Measurements from ENCODE around the gene FOXC1.

DNA sequence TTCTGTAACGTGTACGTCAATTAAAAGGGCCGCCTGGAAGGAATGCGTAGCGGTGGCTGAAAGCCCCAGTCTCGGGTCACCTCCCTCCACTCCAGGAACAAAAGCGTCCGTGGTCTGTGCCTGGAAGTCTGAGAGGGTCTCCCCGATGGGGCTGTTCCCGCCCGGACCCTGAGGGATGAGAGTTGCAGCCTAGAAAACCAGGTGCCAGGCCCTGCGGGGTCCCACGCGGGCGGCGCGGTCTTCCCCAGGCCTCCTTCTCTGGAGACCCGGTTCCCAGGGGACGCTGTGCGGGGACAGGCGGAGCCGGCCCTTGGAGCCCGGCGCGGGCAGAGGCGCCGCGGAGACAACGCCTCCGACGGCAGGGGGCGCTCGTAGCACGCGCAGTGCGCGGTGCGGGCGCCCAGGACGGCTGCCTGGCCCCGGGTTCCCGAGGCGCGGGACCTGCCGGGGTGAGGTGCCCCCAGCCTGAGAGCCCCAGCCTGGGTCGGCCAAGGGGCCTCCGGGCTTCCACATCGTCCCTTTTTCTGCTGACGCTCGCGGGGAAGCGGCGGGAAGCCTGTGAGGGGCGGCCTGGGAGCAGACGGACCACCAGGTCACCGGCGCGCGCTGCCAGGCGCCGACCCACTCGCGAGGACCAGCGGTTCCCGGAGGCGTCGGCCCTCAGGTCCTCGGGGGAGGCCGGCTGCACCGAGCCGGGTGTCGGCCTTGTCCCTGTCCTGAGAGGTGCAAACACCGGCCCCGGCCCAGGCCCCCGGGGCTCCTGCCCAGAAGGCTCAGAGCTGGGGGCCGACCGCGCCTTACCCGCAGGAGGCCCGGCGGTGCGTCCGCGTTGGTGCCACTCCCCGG is 5.3 kb upstream of the FOXC1 start:
- TF ChIP-seq, protein P1, sequence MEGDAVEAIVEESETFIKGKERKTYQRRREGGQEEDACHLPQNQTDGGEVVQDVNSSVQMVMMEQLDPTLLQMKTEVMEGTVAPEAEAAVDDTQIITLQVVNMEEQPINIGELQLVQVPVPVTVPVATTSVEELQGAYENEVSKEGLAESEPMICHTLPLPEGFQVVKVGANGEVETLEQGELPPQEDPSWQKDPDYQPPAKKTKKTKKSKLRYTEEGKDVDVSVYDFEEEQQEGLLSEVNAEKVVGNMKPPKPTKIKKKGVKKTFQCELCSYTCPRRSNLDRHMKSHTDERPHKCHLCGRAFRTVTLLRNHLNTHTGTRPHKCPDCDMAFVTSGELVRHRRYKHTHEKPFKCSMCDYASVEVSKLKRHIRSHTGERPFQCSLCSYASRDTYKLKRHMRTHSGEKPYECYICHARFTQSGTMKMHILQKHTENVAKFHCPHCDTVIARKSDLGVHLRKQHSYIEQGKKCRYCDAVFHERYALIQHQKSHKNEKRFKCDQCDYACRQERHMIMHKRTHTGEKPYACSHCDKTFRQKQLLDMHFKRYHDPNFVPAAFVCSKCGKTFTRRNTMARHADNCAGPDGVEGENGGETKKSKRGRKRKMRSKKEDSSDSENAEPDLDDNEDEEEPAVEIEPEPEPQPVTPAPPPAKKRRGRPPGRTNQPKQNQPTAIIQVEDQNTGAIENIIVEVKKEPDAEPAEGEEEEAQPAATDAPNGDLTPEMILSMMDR (IDR thresholded peaks at IDR 0.05) = peak; percentile 80
- no peak for TF ChIP-seq YY1 (IDR thresholded peaks at IDR 0.05; ENCODE audit: low read depth)
- no peak for TF ChIP-seq EZH2phosphoT487 (IDR thresholded peaks at IDR 0.05; ENCODE audit: borderline replicate concordance, low read depth)
- no peak for TF ChIP-seq MXI1 (IDR thresholded peaks at IDR 0.05; ENCODE audit: low read depth, low read length)
- no peak for TF ChIP-seq GATA2 (CRISPR knock-in tag; IDR thresholded peaks at IDR 0.05)
- TF ChIP-seq SMC3 (IDR thresholded peaks at IDR 0.05; ENCODE audit: low read depth, low read length) = peak; percentile 97
- no peak for TF ChIP-seq POLR2AphosphoS5 (IDR thresholded peaks at IDR 0.05; ENCODE audit: low read depth, low read length)
- no peak for TF ChIP-seq RCOR1 (IDR thresholded peaks at IDR 0.05; ENCODE audit: low read length)

All from SK-N-SH (cell line).